Measurements from ENCODE around the gene SAMD10.
"Not testable (repeated sequence)": the region's sequence is repeated elsewhere in the genome, so short reads cannot be mapped to it uniquely, and the experiment has no call there.

Gene SAMD10

GRCh38 chr20:63939061-63939935, 40.1 kb downstream of the SAMD10 start:
- FAIRE-seq, result no peak

GRCh38 chr20:63937596-63937995, 41.8 kb downstream of the SAMD10 start:
- no peak for FAIRE-seq

GRCh38 chr20:63935447-63935846, 44.0 kb downstream of the SAMD10 start:
- FAIRE-seq, result no peak

- FAIRE-seq, result no peak
Measured at GRCh38 chr20:63934271-63935068, 45.0 kb downstream of the SAMD10 start.

GRCh38 chr20:63933646-63934045, 45.8 kb downstream of the SAMD10 start:
- FAIRE-seq, result no peak

GRCh38 chr20:63932606-63933160, 46.8 kb downstream of the SAMD10 start:
- no peak for FAIRE-seq

- FAIRE-seq, result no peak
Measured at GRCh38 chr20:63931735-63932134, 47.7 kb downstream of the SAMD10 start.

GRCh38 chr20:63930971-63931553, 48.4 kb downstream of the SAMD10 start:
- no peak for FAIRE-seq

- not testable (repeated sequence) for FAIRE-seq
Measured at GRCh38 chr20:63929473-63929883, 50.0 kb downstream of the SAMD10 start.

GRCh38 chr20:63929071-63929470, 50.4 kb downstream of the SAMD10 start:
- no peak for FAIRE-seq

GRCh38 chr20:63926298-63926697, 53.1 kb downstream of the SAMD10 start:
- no peak for FAIRE-seq

- FAIRE-seq, result no peak
Measured at GRCh38 chr20:63924241-63924640, 55.2 kb downstream of the SAMD10 start.
